ENCODE results near the gene ACBD4. TPM values are rescaled to one million over a fixed set of nuclear protein-coding genes. Genes with fewer than 3 reads are reported as not detected.
A peak's percentile ranks its signal among the peaks of the same experiment; 100 is the strongest.

Gene ACBD4
- total RNA-seq, 1 donor from 2014 or later = 9.4 TPM

DNA sequence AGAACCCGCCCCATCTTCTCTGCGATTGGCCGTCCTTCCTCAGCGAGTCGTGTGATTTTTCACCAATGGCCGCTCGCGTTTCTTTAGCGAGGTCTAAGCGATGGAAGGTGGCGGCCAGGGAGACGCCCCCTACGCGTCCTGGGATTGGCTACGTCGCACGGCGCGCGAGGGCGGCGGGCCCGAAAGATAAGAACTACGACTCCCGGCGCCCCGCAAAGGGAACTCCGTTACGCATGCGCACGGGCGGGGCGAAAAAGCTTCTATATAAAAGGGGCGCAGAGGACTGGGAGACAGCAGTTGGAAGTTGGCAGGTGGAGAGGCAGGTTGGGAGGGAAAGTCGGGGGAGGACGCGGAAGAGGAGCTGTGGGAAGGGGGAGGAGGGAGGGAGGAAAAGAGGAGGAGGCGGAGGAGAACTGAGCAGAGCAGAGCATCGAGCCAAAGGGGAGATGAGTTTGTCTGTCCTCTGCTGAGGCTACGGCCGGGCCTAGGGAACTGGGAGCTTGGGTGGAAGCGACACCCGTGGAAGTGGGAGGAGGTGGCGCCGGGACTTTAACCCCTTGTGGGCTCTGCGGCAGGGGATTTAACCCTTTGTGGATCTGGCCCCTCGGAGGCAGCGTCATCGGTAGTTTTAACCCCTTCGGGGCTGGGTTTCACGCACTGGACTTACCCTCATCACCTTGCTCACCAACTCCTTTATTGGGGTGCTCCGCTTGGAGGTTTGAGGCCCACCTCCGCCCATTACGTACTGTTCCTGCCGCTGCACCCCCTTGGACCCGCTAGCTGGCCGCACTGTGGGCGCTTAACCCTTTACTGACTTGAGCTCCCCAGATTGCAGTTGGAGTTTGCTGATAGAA is 12.9 kb downstream of the ACBD4 start, which contains the start of gene HEXIM1:
Gene HEXIM1, plus strand, starts transcription at position 293 of the 854 bp plus-strand sequence. CDS start 716 bp downstream, outside the sequence.
- H3K4me1 Mint-ChIP-seq (ENCODE audit: unreplicated experiment) = peaks cover 26% of the 10 kb centered on the region
- H3K27me3 Mint-ChIP-seq (ENCODE audit: unreplicated experiment) = peaks cover 20% of the 10 kb centered on the region
- H3K36me3 Mint-ChIP-seq (ENCODE audit: low read depth, unreplicated experiment) = peaks cover 3% of the 10 kb centered on the region
- H3K9me3 Mint-ChIP-seq (ENCODE audit: unreplicated experiment) = no peaks in the 10 kb centered on the region
- peak within 1 kb of the TSS; percentile 99 for H3K4me3 Mint-ChIP-seq (ENCODE audit: unreplicated experiment)
- peak; percentile 97 for DNase-seq (ENCODE audit: low spot score)
- H3K27ac Mint-ChIP-seq (ENCODE audit: unreplicated experiment) = peak within 1 kb of the TSS; percentile 100
- TF ChIP-seq, protein P1, sequence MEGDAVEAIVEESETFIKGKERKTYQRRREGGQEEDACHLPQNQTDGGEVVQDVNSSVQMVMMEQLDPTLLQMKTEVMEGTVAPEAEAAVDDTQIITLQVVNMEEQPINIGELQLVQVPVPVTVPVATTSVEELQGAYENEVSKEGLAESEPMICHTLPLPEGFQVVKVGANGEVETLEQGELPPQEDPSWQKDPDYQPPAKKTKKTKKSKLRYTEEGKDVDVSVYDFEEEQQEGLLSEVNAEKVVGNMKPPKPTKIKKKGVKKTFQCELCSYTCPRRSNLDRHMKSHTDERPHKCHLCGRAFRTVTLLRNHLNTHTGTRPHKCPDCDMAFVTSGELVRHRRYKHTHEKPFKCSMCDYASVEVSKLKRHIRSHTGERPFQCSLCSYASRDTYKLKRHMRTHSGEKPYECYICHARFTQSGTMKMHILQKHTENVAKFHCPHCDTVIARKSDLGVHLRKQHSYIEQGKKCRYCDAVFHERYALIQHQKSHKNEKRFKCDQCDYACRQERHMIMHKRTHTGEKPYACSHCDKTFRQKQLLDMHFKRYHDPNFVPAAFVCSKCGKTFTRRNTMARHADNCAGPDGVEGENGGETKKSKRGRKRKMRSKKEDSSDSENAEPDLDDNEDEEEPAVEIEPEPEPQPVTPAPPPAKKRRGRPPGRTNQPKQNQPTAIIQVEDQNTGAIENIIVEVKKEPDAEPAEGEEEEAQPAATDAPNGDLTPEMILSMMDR (IDR thresholded peaks at IDR 0.05; ENCODE audit: unreplicated experiment) = no peak

DNA sequence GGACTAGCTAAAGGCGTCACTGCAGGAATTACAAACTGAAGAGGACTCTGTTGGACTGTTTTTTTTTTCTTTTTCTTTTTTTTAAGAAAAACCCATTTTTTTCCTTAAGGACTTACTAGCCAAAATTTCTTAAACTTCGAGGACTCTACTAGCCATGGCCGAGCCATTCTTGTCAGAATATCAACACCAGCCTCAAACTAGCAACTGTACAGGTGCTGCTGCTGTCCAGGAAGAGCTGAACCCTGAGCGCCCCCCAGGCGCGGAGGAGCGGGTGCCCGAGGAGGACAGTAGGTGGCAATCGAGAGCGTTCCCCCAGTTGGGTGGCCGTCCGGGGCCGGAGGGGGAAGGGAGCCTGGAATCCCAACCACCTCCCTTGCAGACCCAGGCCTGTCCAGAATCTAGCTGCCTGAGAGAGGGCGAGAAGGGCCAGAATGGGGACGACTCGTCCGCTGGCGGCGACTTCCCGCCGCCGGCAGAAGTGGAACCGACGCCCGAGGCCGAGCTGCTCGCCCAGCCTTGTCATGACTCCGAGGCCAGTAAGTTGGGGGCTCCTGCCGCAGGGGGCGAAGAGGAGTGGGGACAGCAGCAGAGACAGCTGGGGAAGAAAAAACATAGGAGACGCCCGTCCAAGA is 13.7 kb downstream of the ACBD4 start:
- peak overlapping the region; percentile 99 for H3K4me3 Mint-ChIP-seq (ENCODE audit: unreplicated experiment)
- peak overlapping the region; percentile 86 for H3K27ac Mint-ChIP-seq (ENCODE audit: unreplicated experiment)
- peak; percentile 87 for DNase-seq (ENCODE audit: low spot score)
- peaks cover 18% of the 10 kb centered on the region for H3K27me3 Mint-ChIP-seq (ENCODE audit: unreplicated experiment)
- TF ChIP-seq, protein P1 (IDR thresholded peaks at IDR 0.05; ENCODE audit: unreplicated experiment) = peak; percentile 61
- H3K36me3 Mint-ChIP-seq (ENCODE audit: low read depth, unreplicated experiment) = peaks cover 3% of the 10 kb centered on the region
- H3K9me3 Mint-ChIP-seq (ENCODE audit: unreplicated experiment) = no peaks in the 10 kb centered on the region
- peaks cover 26% of the 10 kb centered on the region for H3K4me1 Mint-ChIP-seq (ENCODE audit: unreplicated experiment)

DNA sequence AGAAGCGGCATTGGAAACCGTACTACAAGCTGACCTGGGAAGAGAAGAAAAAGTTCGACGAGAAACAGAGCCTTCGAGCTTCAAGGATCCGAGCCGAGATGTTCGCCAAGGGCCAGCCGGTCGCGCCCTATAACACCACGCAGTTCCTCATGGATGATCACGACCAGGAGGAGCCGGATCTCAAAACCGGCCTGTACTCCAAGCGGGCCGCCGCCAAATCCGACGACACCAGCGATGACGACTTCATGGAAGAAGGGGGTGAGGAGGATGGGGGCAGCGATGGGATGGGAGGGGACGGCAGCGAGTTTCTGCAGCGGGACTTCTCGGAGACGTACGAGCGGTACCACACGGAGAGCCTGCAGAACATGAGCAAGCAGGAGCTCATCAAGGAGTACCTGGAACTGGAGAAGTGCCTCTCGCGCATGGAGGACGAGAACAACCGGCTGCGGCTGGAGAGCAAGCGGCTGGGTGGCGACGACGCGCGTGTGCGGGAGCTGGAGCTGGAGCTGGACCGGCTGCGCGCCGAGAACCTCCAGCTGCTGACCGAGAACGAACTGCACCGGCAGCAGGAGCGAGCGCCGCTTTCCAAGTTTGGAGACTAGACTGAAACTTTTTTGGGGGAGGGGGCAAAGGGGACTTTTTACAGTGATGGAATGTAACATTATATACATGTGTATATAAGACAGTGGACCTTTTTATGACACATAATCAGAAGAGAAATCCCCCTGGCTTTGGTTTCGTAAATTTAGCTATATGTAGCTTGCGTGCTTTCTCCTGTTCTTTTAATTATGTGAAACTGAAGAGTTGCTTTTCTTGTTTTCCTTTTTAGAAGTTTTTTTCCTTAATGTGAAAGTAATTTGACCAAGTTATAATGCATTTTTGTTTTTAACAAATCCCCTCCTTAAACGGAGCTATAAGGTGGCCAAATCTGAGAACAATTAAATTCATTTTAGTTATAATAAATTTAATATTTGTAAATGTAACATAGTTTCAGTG is 14.5 kb downstream of the ACBD4 start:
- H3K9me3 Mint-ChIP-seq (ENCODE audit: unreplicated experiment) = no peaks in the 10 kb centered on the region
- peaks cover 3% of the 10 kb centered on the region for H3K36me3 Mint-ChIP-seq (ENCODE audit: low read depth, unreplicated experiment)
- peak; percentile 42 for DNase-seq (ENCODE audit: low spot score)
- peak overlapping the region; percentile 86 for H3K27ac Mint-ChIP-seq (ENCODE audit: unreplicated experiment)
- TF ChIP-seq, protein P1 (IDR thresholded peaks at IDR 0.05; ENCODE audit: unreplicated experiment) = no peak
- peak overlapping the region; percentile 99 for H3K4me3 Mint-ChIP-seq (ENCODE audit: unreplicated experiment)
- peaks cover 26% of the 10 kb centered on the region for H3K4me1 Mint-ChIP-seq (ENCODE audit: unreplicated experiment)
- H3K27me3 Mint-ChIP-seq (ENCODE audit: unreplicated experiment) = peaks cover 18% of the 10 kb centered on the region

DNA sequence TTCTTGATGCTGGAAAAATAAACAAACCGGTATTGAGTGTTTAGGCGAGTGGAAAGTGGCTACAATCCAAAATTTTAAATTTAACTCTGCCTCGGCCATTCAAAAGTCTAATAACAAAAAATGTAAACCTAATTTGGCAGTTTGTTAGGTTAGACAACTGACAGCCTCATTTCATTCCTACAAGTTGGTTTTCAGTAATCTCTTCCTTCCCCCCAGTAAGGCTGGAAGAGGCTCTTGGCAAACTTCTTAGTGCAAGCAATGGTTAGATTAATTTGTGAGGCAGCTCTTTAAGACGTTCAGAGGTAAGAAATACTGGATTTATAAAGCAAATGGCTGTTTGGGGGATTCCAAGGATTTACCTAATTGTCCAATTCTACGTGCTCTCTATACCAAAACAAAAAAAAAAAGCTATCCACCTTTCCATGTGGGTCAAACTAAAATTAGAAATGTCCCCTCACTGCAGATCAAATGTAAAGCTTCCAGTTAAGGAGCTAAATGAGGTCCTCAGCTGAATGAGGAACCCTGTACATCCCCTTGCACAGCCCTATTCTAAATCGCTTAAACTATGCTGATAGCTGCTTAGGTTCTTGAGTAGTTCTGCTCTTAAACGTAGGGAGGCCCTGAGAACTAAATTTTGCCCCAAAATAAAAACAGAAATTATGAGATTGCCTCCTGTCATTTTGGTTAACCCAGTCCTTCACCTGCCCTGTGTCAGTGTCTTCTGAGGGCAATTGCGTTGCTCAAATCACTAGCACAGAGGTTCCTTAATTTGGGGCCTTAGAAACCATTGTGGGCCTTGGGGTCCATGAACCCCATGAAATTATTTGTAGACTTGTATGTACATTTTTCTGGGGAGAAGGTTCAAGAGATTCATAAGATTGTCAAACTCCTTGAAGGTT is 15.7 kb downstream of the ACBD4 start:
- Mint-ChIP-seq H3K4me3 (ENCODE audit: unreplicated experiment) (peak overlapping the region; percentile 47), H3K4me1 (ENCODE audit: unreplicated experiment) (peaks cover 26% of the 10 kb centered on the region), H3K27ac (ENCODE audit: unreplicated experiment) (peak overlapping the region; percentile 9), H3K9me3 (ENCODE audit: unreplicated experiment) (no peaks in the 10 kb centered on the region), H3K36me3 (ENCODE audit: low read depth, unreplicated experiment) (peaks cover 3% of the 10 kb centered on the region), H3K27me3 (ENCODE audit: unreplicated experiment) (peaks cover 17% of the 10 kb centered on the region)
- TF ChIP-seq, protein P1 (IDR thresholded peaks at IDR 0.05; ENCODE audit: unreplicated experiment) = no peak
- DNase-seq (ENCODE audit: low spot score) = no peak

All from endothelial cell (in vitro differentiated cells).